GM18867 (cell line): ENCODE data around the gene RNF224.
"Not testable (repeated sequence)": the region's sequence is repeated elsewhere in the genome, so short reads cannot be mapped to it uniquely, and the experiment has no call there.

Experiments
- ATAC-seq: cut with Tn5 transposase; IDR thresholded peaks from one replicate; pipeline ENCODE4 v1.9.1; 2021; ENCODE audit warnings: mild to moderate bottlenecking, moderate library complexity; ENCODE audit not compliant: unreplicated experiment

The RNF224 gene

GRCh38 chr9:137251490-137252268, 24.4 kb downstream of the RNF224 start:
- ATAC-seq = no peak

GRCh38 chr9:137252555-137253506, 25.5 kb downstream of the RNF224 start:
- ATAC-seq = no peak

- no peak for ATAC-seq
Measured at GRCh38 chr9:137253717-137254623, 26.7 kb downstream of the RNF224 start.

GRCh38 chr9:137254624-137255447, 27.5 kb downstream of the RNF224 start, which contains the start of gene NELFB:
TSS of gene NELFB (plus strand) at chr9:137255327.
- ATAC-seq = peak; percentile 76

GRCh38 chr9:137255448-137256114, 28.3 kb downstream of the RNF224 start:
- peak; percentile 26 for ATAC-seq

- no peak for ATAC-seq
Measured at GRCh38 chr9:137256362-137256761, 29.1 kb downstream of the RNF224 start.

- ATAC-seq = no peak
Measured at GRCh38 chr9:137256856-137257255, 29.6 kb downstream of the RNF224 start.

GRCh38 chr9:137262173-137262908, 35.0 kb downstream of the RNF224 start:
- ATAC-seq = not testable (repeated sequence)

GRCh38 chr9:137262909-137263285, 35.6 kb downstream of the RNF224 start:
- ATAC-seq = no peak

- ATAC-seq = no peak
Measured at GRCh38 chr9:137263506-137263905, 36.2 kb downstream of the RNF224 start.

- ATAC-seq = no peak
Measured at GRCh38 chr9:137264067-137264466, 36.8 kb downstream of the RNF224 start.

GRCh38 chr9:137265496-137266161, 38.3 kb downstream of the RNF224 start:
- no peak for ATAC-seq

GRCh38 chr9:137266162-137266527, 38.8 kb downstream of the RNF224 start:
- no peak for ATAC-seq

GRCh38 chr9:137266585-137267453, 39.5 kb downstream of the RNF224 start:
- no peak for ATAC-seq

- ATAC-seq = no peak
Measured at GRCh38 chr9:137267933-137268355, 40.6 kb downstream of the RNF224 start.

- ATAC-seq = peak; percentile 5
Measured at GRCh38 chr9:137268538-137269201, 41.4 kb downstream of the RNF224 start.
